Measurements from ENCODE around the gene RPS4Y2.

The RPS4Y2 gene

GRCh38 chrY:20755808-20756207 lies at the start of gene RPS4Y2:
TSS of gene RPS4Y2 (plus strand) at chrY:20756108. CDS start at chrY:20756164, 56 bp downstream.
- H3K27me3 Mint-ChIP-seq (ENCODE audit: low read depth): no peaks in the 10 kb centered on the region
- no peaks in the 10 kb centered on the region for H3K9me3 Mint-ChIP-seq
- peaks cover 2% of the 10 kb centered on the region for H3K36me3 Mint-ChIP-seq (ENCODE audit: low read depth)
- peaks cover 5% of the 10 kb centered on the region for H3K4me1 Mint-ChIP-seq (ENCODE audit: low read depth)
- H3K4me3 Mint-ChIP-seq: no peak within 1 kb of the TSS
- no peak within 1 kb of the TSS for H3K27ac Mint-ChIP-seq

DNA sequence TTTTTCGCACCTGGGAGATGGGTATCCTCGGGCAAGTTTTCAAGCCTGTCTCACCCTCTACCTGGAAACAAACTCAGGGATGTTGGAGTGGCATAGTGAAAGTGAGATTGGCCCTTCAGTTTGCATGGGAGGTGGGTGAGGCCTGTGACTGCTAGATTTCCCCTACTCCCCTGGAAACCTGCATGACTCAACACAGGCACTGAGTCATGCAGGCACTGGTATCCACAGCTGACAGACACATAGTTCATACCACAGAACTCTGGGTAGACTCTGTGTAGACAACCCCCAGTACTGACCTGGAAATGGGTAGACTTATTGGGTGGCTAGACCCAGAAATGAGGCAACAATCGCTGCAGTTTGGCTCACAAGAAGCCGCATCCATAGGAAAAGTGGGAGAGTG lies 41.5 kb upstream of the RPS4Y2 start:
- H3K27ac Mint-ChIP-seq: peak overlapping the region; percentile 11
- H3K4me1 Mint-ChIP-seq (ENCODE audit: low read depth): peaks cover 14% of the 10 kb centered on the region
- peaks cover 8% of the 10 kb centered on the region for H3K36me3 Mint-ChIP-seq (ENCODE audit: low read depth)
- no peak overlapping the region for H3K4me3 Mint-ChIP-seq
- H3K9me3 Mint-ChIP-seq: peaks cover 26% of the 10 kb centered on the region
- H3K27me3 Mint-ChIP-seq (ENCODE audit: low read depth): no peaks in the 10 kb centered on the region

DNA sequence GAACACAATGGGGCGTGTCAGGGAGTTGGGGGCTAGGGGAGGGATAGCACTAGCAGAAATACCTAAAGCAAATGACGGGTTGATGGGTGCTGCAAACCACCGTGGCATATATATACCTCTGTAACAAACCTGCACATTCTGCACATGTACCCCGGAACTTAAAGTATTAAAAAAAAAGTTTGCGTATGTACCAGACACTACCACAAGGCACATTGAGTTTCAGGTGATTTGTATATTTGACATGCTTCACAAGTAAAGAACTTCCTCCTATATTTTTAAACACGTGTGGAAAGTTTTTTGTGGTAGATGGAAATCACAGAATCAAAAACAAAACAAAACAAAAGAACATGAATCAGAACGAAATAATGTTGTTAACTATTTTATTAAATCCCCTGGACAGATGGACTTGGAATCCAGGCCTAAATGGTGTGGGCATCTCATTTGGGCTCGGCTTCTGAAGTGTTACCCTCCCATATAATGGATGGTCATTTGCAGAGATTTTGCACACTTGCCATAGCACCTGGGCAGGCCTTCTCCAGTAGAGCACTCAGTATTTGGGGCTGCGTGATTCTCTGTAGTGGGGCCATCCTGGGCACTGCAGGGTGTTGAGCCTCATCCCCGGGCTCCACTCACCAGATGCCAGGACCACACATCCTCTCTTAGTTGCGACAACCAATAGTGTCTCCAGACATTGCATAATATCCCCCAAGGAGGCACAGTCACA lies 29.6 kb upstream of the RPS4Y2 start:
- Mint-ChIP-seq H3K27ac (no peak overlapping the region), H3K4me3 (no peak overlapping the region), H3K27me3 (ENCODE audit: low read depth) (no peaks in the 10 kb centered on the region), H3K9me3 (peaks cover 6% of the 10 kb centered on the region), H3K4me1 (ENCODE audit: low read depth) (no peaks in the 10 kb centered on the region), H3K36me3 (ENCODE audit: low read depth) (no peaks in the 10 kb centered on the region)

DNA sequence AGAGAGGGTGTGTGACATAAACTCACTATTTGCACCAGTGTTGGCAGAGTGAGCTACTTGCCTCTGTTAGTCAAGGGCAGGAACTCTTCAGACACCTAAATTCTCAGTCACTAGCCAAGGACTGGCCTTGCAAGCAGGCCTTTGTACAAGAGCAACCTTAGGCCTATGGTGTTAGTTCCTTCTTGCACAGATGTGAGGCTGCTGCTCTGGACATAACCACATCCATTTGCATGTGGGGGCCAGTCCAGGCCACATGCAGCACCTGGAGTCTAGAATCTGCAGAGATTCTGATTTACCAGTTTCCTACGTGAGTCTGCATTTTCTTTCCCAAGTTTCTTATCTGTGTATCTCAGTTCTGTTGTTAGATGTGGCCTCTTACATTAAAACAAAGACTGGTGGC lies 20.7 kb upstream of the RPS4Y2 start:
- H3K4me3 Mint-ChIP-seq: no peak overlapping the region
- no peaks in the 10 kb centered on the region for H3K9me3 Mint-ChIP-seq
- peaks cover 28% of the 10 kb centered on the region for H3K4me1 Mint-ChIP-seq (ENCODE audit: low read depth)
- no peak overlapping the region for H3K27ac Mint-ChIP-seq
- H3K27me3 Mint-ChIP-seq (ENCODE audit: low read depth): no peaks in the 10 kb centered on the region
- H3K36me3 Mint-ChIP-seq (ENCODE audit: low read depth): no peaks in the 10 kb centered on the region

- H3K27ac Mint-ChIP-seq: no peak overlapping the region
- H3K9me3 Mint-ChIP-seq: no peaks in the 10 kb centered on the region
- no peaks in the 10 kb centered on the region for H3K27me3 Mint-ChIP-seq (ENCODE audit: low read depth)
Observed at GRCh38 chrY:20739806-20740205, 16.1 kb upstream of the RPS4Y2 start.

GRCh38 chrY:20740609-20741008 lies 15.3 kb upstream of the RPS4Y2 start:
- no peaks in the 10 kb centered on the region for H3K36me3 Mint-ChIP-seq (ENCODE audit: low read depth)
- no peaks in the 10 kb centered on the region for H3K27me3 Mint-ChIP-seq (ENCODE audit: low read depth)
- peak overlapping the region; percentile 65 for H3K27ac Mint-ChIP-seq
- peaks cover 51% of the 10 kb centered on the region for H3K4me1 Mint-ChIP-seq (ENCODE audit: low read depth)
- no peak overlapping the region for H3K4me3 Mint-ChIP-seq
- no peaks in the 10 kb centered on the region for H3K9me3 Mint-ChIP-seq

More at GRCh38 chrY:20739806-20740205, 16.1 kb upstream of the RPS4Y2 start:
- no peaks in the 10 kb centered on the region for H3K36me3 Mint-ChIP-seq (ENCODE audit: low read depth)
- H3K4me3 Mint-ChIP-seq: no peak overlapping the region
- H3K4me1 Mint-ChIP-seq (ENCODE audit: low read depth): peaks cover 43% of the 10 kb centered on the region

GRCh38 chrY:20745060-20745459 lies 10.8 kb upstream of the RPS4Y2 start:
- Mint-ChIP-seq H3K36me3 (ENCODE audit: low read depth) (peaks cover 5% of the 10 kb centered on the region), H3K4me3 (peak overlapping the region; percentile 43), H3K27me3 (ENCODE audit: low read depth) (no peaks in the 10 kb centered on the region), H3K27ac (peak overlapping the region; percentile 89), H3K4me1 (ENCODE audit: low read depth) (peaks cover 59% of the 10 kb centered on the region), H3K9me3 (no peaks in the 10 kb centered on the region)

DNA sequence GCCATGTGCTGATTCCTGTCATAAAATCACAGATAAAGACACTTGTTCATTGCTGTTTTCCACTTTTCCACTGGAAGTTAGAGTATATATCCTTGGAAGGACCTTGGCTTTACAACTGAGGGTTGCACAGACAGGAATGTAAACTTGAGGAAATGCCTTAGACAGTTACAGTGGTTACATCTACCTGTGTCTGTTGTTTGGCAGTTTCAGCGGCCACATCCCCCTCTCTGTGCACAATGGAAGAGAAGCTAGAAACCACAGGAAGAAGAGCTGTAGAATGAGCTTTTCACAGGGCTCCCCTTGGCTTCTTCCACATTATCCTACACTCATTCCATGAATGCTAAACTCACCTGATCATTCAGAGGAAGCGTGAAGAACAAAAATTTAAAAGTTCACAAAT lies 9.0 kb upstream of the RPS4Y2 start:
- peaks cover 55% of the 10 kb centered on the region for H3K4me1 Mint-ChIP-seq (ENCODE audit: low read depth)
- H3K27ac Mint-ChIP-seq: peak overlapping the region; percentile 89
- H3K4me3 Mint-ChIP-seq: peak overlapping the region; percentile 59
- H3K27me3 Mint-ChIP-seq (ENCODE audit: low read depth): no peaks in the 10 kb centered on the region
- H3K9me3 Mint-ChIP-seq: no peaks in the 10 kb centered on the region
- peaks cover 5% of the 10 kb centered on the region for H3K36me3 Mint-ChIP-seq (ENCODE audit: low read depth)

GRCh38 chrY:20763869-20764268 lies 8.0 kb downstream of the RPS4Y2 start:
- Mint-ChIP-seq H3K4me3 (peak overlapping the region; percentile 18), H3K27ac (peak overlapping the region; percentile 64), H3K4me1 (ENCODE audit: low read depth) (peaks cover 45% of the 10 kb centered on the region), H3K36me3 (ENCODE audit: low read depth) (peaks cover 21% of the 10 kb centered on the region), H3K9me3 (peaks cover 4% of the 10 kb centered on the region), H3K27me3 (ENCODE audit: low read depth) (no peaks in the 10 kb centered on the region)

GRCh38 chrY:20765117-20765516 lies 9.2 kb downstream of the RPS4Y2 start:
- peak overlapping the region; percentile 53 for H3K27ac Mint-ChIP-seq
- H3K36me3 Mint-ChIP-seq (ENCODE audit: low read depth): peaks cover 25% of the 10 kb centered on the region
- peaks cover 49% of the 10 kb centered on the region for H3K4me1 Mint-ChIP-seq (ENCODE audit: low read depth)
- peaks cover 4% of the 10 kb centered on the region for H3K9me3 Mint-ChIP-seq
- no peaks in the 10 kb centered on the region for H3K27me3 Mint-ChIP-seq (ENCODE audit: low read depth)
- peak overlapping the region; percentile 33 for H3K4me3 Mint-ChIP-seq

GRCh38 chrY:20770755-20771154 lies 14.8 kb downstream of the RPS4Y2 start:
- H3K36me3 Mint-ChIP-seq (ENCODE audit: low read depth): peaks cover 28% of the 10 kb centered on the region
- no peak overlapping the region for H3K27ac Mint-ChIP-seq
- no peak overlapping the region for H3K4me3 Mint-ChIP-seq
- H3K9me3 Mint-ChIP-seq: peaks cover 16% of the 10 kb centered on the region
- no peaks in the 10 kb centered on the region for H3K27me3 Mint-ChIP-seq (ENCODE audit: low read depth)
- H3K4me1 Mint-ChIP-seq (ENCODE audit: low read depth): peaks cover 46% of the 10 kb centered on the region

GRCh38 chrY:20776104-20776503 lies 20.2 kb downstream of the RPS4Y2 start:
- Mint-ChIP-seq H3K27ac (peak overlapping the region; percentile 31), H3K36me3 (ENCODE audit: low read depth) (peaks cover 23% of the 10 kb centered on the region), H3K9me3 (peaks cover 9% of the 10 kb centered on the region), H3K4me1 (ENCODE audit: low read depth) (peaks cover 46% of the 10 kb centered on the region), H3K27me3 (ENCODE audit: low read depth) (no peaks in the 10 kb centered on the region), H3K4me3 (no peak overlapping the region)

DNA sequence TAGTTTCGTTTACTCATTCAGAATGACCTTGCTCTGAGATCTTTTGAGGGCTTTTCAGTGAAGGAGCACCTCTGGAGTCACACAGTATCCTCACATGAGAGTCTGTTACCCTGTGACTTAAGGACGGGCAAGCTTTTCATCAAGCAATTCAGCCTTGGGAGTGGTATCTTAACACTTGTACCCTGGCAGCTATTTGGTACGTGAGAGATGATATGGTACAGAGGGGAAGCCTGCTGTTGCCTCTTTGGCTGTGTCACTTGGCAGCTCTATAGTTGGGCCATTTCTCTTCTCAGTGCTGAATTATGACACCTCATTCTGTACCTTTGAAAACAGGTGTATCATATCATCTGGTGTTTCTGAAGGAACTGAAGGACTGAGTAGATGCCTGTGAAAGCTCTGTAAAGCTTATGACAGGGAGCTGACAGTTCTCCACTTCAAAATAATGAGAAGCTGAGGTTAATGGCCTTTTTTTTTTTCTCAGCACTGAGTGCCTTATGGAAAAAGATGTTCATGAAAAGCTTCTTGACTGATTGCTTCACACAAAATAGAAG lies 24.3 kb downstream of the RPS4Y2 start:
- no peak overlapping the region for H3K4me3 Mint-ChIP-seq
- H3K27ac Mint-ChIP-seq: no peak overlapping the region
- no peaks in the 10 kb centered on the region for H3K9me3 Mint-ChIP-seq
- peaks cover 42% of the 10 kb centered on the region for H3K4me1 Mint-ChIP-seq (ENCODE audit: low read depth)
- peaks cover 19% of the 10 kb centered on the region for H3K36me3 Mint-ChIP-seq (ENCODE audit: low read depth)
- H3K27me3 Mint-ChIP-seq (ENCODE audit: low read depth): no peaks in the 10 kb centered on the region

DNA sequence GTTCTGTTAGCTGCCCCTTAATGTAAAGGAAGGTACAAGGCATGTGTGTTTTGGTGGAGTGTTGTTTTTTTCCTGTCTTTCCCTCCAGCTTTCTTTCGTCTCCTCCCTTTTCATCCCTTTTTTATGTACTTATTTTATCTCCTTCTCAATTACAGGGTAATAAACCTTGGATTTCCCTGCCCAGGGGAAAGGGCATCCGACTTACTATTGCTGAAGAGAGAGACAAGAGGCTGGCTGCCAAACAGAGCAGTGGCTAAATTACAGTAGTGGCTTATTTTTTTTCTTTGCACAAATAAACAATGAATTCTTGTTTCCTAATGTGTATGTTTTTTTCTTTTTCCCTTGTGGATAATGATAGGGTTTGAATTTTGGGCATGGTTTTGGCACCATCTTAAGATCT lies 24.9 kb downstream of the RPS4Y2 start:
- no peaks in the 10 kb centered on the region for H3K9me3 Mint-ChIP-seq
- H3K27me3 Mint-ChIP-seq (ENCODE audit: low read depth): no peaks in the 10 kb centered on the region
- H3K27ac Mint-ChIP-seq: no peak overlapping the region
- H3K4me1 Mint-ChIP-seq (ENCODE audit: low read depth): peaks cover 48% of the 10 kb centered on the region
- H3K4me3 Mint-ChIP-seq: no peak overlapping the region
- peaks cover 16% of the 10 kb centered on the region for H3K36me3 Mint-ChIP-seq (ENCODE audit: low read depth)

- peaks cover 11% of the 10 kb centered on the region for H3K36me3 Mint-ChIP-seq (ENCODE audit: low read depth)
- no peaks in the 10 kb centered on the region for H3K9me3 Mint-ChIP-seq
- H3K27ac Mint-ChIP-seq: no peak overlapping the region
- peaks cover 44% of the 10 kb centered on the region for H3K4me1 Mint-ChIP-seq (ENCODE audit: low read depth)
- no peaks in the 10 kb centered on the region for H3K27me3 Mint-ChIP-seq (ENCODE audit: low read depth)
- H3K4me3 Mint-ChIP-seq: no peak overlapping the region
Observed at GRCh38 chrY:20781408-20781807, 25.5 kb downstream of the RPS4Y2 start.
